Activated naive CD8-positive, alpha-beta T cell treated with anti-CD3 and anti-CD28 coated beads, Interleukin-2, amount 10 ng/mL, durations not matched to agents 7 days and 5 days (primary cell): ENCODE results near the gene IGSF22. TPM values are rescaled to one million over a fixed set of nuclear protein-coding genes. Genes with fewer than 3 reads are reported as not detected.

Experiments used
- ATAC-seq: fragments of 150-1000 bp; cut with Tn5 transposase; one replicate; pipeline ENCODE4 v1.10.0; 2021; ENCODE audit warnings: low read depth, moderate library complexity
- POLR2A ChIA-PET: fragments of 350-600 bp; sonication (Branson Sonifier 250); formaldehyde crosslinking; loops from one replicate; lab custom pipeline; 2021; ENCODE audit warnings: antibody characterized with exemption; lab: Charles Lee
- DNase-seq: peaks from one replicate; pipeline ENCODE4 v3.0.0; 2021
- H3K27ac Mint-ChIP-seq: one replicate; pipeline ENCODE4 v1.8.0; 2022; ENCODE audit warnings: mild to moderate bottlenecking, mixed read lengths
- H3K27me3 Mint-ChIP-seq: one replicate; pipeline ENCODE4 v1.8.0; 2022; ENCODE audit warnings: mild to moderate bottlenecking, moderate library complexity, mixed read lengths
- H3K36me3 Mint-ChIP-seq: one replicate; pipeline ENCODE4 v1.8.0; 2021; ENCODE audit warnings: mild to moderate bottlenecking, mixed read lengths
- H3K4me1 Mint-ChIP-seq: one replicate; pipeline ENCODE4 v1.8.0; 2021; ENCODE audit warnings: mixed read lengths
- H3K4me3 Mint-ChIP-seq: one replicate; pipeline ENCODE4 v1.8.0; 2022; ENCODE audit warnings: mild to moderate bottlenecking, moderate library complexity, mixed read lengths
- H3K9me3 Mint-ChIP-seq: one replicate; pipeline ENCODE4 v1.8.0; 2021; ENCODE audit warnings: mixed read lengths
- total RNA-seq, 2 experiments: library from RNA; stranded (reverse); gene quantifications; one replicate each; pipeline ENCODE4 v1.2.3, GENCODE V29; 2021

IGSF22 gene
- total RNA-seq, 2 experiments from 2014 or later: 2.5 TPM

- H3K36me3 Mint-ChIP-seq: no peaks in the 10 kb centered on the region
- POLR2A ChIA-PET: no interaction called here
- H3K27ac Mint-ChIP-seq: no peak overlapping the region
- H3K9me3 Mint-ChIP-seq: no peaks in the 10 kb centered on the region
- peaks cover 5% of the 10 kb centered on the region for H3K4me1 Mint-ChIP-seq
- DNase-seq (no peak), ATAC-seq (no peak)
- no peak overlapping the region for H3K4me3 Mint-ChIP-seq
- peaks cover 1% of the 10 kb centered on the region for H3K27me3 Mint-ChIP-seq
Measured at GRCh38 chr11:18736590-18737148, 10.7 kb upstream of the IGSF22 start.

GRCh38 chr11:18733202-18733601, 7.2 kb upstream of the IGSF22 start:
- Mint-ChIP-seq H3K27me3 (no peaks in the 10 kb centered on the region), H3K9me3 (no peaks in the 10 kb centered on the region), H3K27ac (no peak overlapping the region), H3K4me3 (no peak overlapping the region), H3K4me1 (peaks cover 3% of the 10 kb centered on the region), H3K36me3 (no peaks in the 10 kb centered on the region)
- POLR2A ChIA-PET: interaction anchor here (0.6 kb wide), 1 partner anchor 268 kb away, joined by 5 read pairs; no protein-coding TSS in a partner anchor
- ATAC-seq (no peak), DNase-seq (no peak)

GRCh38 chr11:18731949-18732821, 6.2 kb upstream of the IGSF22 start:
- Mint-ChIP-seq H3K36me3 (no peaks in the 10 kb centered on the region), H3K4me1 (peaks cover 3% of the 10 kb centered on the region), H3K4me3 (no peak overlapping the region), H3K27ac (no peak overlapping the region), H3K27me3 (no peaks in the 10 kb centered on the region), H3K9me3 (no peaks in the 10 kb centered on the region)
- POLR2A ChIA-PET: interaction anchor here (0.6 to 1.2 kb wide), 2 partner anchors 98 to 267 kb away, joined by 3 to 5 read pairs; partner anchors contain the start of gene SPTY2D1
- peak; percentile 73 for DNase-seq
- ATAC-seq: peak; percentile 55

GRCh38 chr11:18731441-18731840, 5.5 kb upstream of the IGSF22 start:
- Mint-ChIP-seq H3K27ac (no peak overlapping the region), H3K36me3 (no peaks in the 10 kb centered on the region), H3K27me3 (no peaks in the 10 kb centered on the region), H3K4me1 (peaks cover 3% of the 10 kb centered on the region), H3K4me3 (no peak overlapping the region), H3K9me3 (no peaks in the 10 kb centered on the region)
- POLR2A ChIA-PET: interaction anchor here (1.0 to 1.2 kb wide), 2 partner anchors 97 to 205 kb away, joined by 3 to 4 read pairs; partner anchors contain the start of genes SPTY2D1 and TSG101
- ATAC-seq (no peak), DNase-seq (no peak)

- no peaks in the 10 kb centered on the region for H3K9me3 Mint-ChIP-seq
- peaks cover 3% of the 10 kb centered on the region for H3K4me1 Mint-ChIP-seq
- no peaks in the 10 kb centered on the region for H3K36me3 Mint-ChIP-seq
- POLR2A ChIA-PET: no interaction called here
- no peak overlapping the region for H3K4me3 Mint-ChIP-seq
- H3K27ac Mint-ChIP-seq: no peak overlapping the region
- no peaks in the 10 kb centered on the region for H3K27me3 Mint-ChIP-seq
- DNase-seq (no peak), ATAC-seq (no peak)
Measured at GRCh38 chr11:18730020-18730419, 4.0 kb upstream of the IGSF22 start.

GRCh38 chr11:18729426-18729825, 3.4 kb upstream of the IGSF22 start:
- no peaks in the 10 kb centered on the region for H3K27me3 Mint-ChIP-seq
- H3K4me1 Mint-ChIP-seq: peaks cover 3% of the 10 kb centered on the region
- POLR2A ChIA-PET: no interaction called here
- no peak overlapping the region for H3K27ac Mint-ChIP-seq
- H3K4me3 Mint-ChIP-seq: no peak overlapping the region
- ATAC-seq (no peak), DNase-seq (no peak)
- no peaks in the 10 kb centered on the region for H3K9me3 Mint-ChIP-seq
- H3K36me3 Mint-ChIP-seq: no peaks in the 10 kb centered on the region

GRCh38 chr11:18728658-18729057, 2.7 kb upstream of the IGSF22 start:
- Mint-ChIP-seq H3K4me1 (peaks cover 3% of the 10 kb centered on the region), H3K4me3 (no peak overlapping the region), H3K27me3 (no peaks in the 10 kb centered on the region), H3K27ac (no peak overlapping the region), H3K9me3 (no peaks in the 10 kb centered on the region), H3K36me3 (no peaks in the 10 kb centered on the region)
- ATAC-seq (no peak), DNase-seq (no peak)
- POLR2A ChIA-PET: interaction anchor here (0.5 kb wide), 1 partner anchor 1651 kb away, joined by 3 read pairs; no protein-coding TSS in a partner anchor

GRCh38 chr11:18727479-18728236, 1.7 kb upstream of the IGSF22 start:
- Mint-ChIP-seq H3K4me3 (no peak overlapping the region), H3K9me3 (no peaks in the 10 kb centered on the region), H3K27me3 (no peaks in the 10 kb centered on the region), H3K27ac (no peak overlapping the region), H3K36me3 (no peaks in the 10 kb centered on the region), H3K4me1 (peaks cover 3% of the 10 kb centered on the region)
- peak; percentile 43 for ATAC-seq
- POLR2A ChIA-PET: no interaction called here
- no peak for DNase-seq

GRCh38 chr11:18723991-18724390, 2.0 kb downstream of the IGSF22 start:
- Mint-ChIP-seq H3K27ac (no peak overlapping the region), H3K36me3 (no peaks in the 10 kb centered on the region), H3K4me1 (peaks cover 7% of the 10 kb centered on the region), H3K27me3 (peaks cover 4% of the 10 kb centered on the region), H3K4me3 (no peak overlapping the region), H3K9me3 (no peaks in the 10 kb centered on the region)
- DNase-seq (no peak), ATAC-seq (no peak)
- POLR2A ChIA-PET: no interaction called here

- Mint-ChIP-seq H3K9me3 (no peaks in the 10 kb centered on the region), H3K27ac (no peak overlapping the region), H3K4me3 (peak overlapping the region; percentile 93), H3K36me3 (no peaks in the 10 kb centered on the region), H3K27me3 (peaks cover 6% of the 10 kb centered on the region), H3K4me1 (peaks cover 6% of the 10 kb centered on the region)
- POLR2A ChIA-PET: interaction anchor here (1.6 kb wide), 1 partner anchor 196 kb away, joined by 9 read pairs; the partner anchor contains the start of gene TSG101
- DNase-seq (no peak), ATAC-seq (no peak)
Measured at GRCh38 chr11:18722293-18722637, 3.7 kb downstream of the IGSF22 start.

GRCh38 chr11:18721561-18722292, 4.3 kb downstream of the IGSF22 start:
- Mint-ChIP-seq H3K27me3 (peaks cover 6% of the 10 kb centered on the region), H3K36me3 (no peaks in the 10 kb centered on the region), H3K4me1 (peaks cover 6% of the 10 kb centered on the region), H3K4me3 (peak overlapping the region; percentile 93), H3K27ac (peak overlapping the region; percentile 69), H3K9me3 (no peaks in the 10 kb centered on the region)
- DNase-seq (peak; percentile 62), ATAC-seq (peak; percentile 56)
- POLR2A ChIA-PET: interaction anchor here (0.6 to 1.6 kb wide), 2 partner anchors 195 to 308 kb away, joined by 3 to 9 read pairs; partner anchors contain the start of gene TSG101

- peak; percentile 91 for ATAC-seq
- Mint-ChIP-seq H3K4me3 (peak overlapping the region; percentile 93), H3K27ac (no peak overlapping the region), H3K4me1 (peaks cover 6% of the 10 kb centered on the region), H3K27me3 (peaks cover 6% of the 10 kb centered on the region), H3K9me3 (no peaks in the 10 kb centered on the region), H3K36me3 (no peaks in the 10 kb centered on the region)
- peak; percentile 80 for DNase-seq
- POLR2A ChIA-PET: interaction anchor here (1.6 kb wide), 1 partner anchor 194 kb away, joined by 9 read pairs; the partner anchor contains the start of gene TSG101
Measured at GRCh38 chr11:18720808-18721560, 5.0 kb downstream of the IGSF22 start.
